ENCODE data around the gene CCL23. TPM values are rescaled to one million over a fixed set of nuclear protein-coding genes. Genes with fewer than 3 reads are reported as not detected.
"Not testable (repeated sequence)": the region's sequence is repeated elsewhere in the genome, so short reads cannot be mapped to it uniquely, and the experiment has no call there.

The CCL23 gene
- total and polyA plus RNA-seq, 12 donors = 1.9 to 25.7 (median 6.9) TPM

DNA sequence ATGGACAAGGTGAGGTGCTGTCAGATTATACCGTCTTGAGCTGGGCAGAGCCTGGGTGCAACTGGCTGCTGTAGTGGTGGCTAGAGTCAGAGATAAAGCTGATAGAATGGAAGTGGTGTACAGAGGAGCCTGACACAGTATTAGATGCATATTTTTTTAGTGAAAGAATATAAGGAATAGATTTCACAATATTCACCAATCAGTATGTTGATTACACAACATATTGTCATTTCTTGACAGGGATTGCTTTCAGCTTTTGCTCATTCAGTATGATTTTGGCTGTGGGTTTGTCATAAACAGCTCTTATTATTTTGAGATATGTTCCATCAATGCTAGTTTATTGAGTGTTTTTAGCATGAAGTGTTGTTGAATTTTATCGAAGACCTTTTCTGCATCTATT is 1.7 kb upstream of the CCL23 start:
- intact Hi-C loops (cut with DNase I) = no loop called here
- no peak for DNase-seq
- no peaks in the 10 kb centered on the region for H3K36me3 ChIP-seq (replicated peaks in 1 of 2)
- TF ChIP-seq, protein P1, sequence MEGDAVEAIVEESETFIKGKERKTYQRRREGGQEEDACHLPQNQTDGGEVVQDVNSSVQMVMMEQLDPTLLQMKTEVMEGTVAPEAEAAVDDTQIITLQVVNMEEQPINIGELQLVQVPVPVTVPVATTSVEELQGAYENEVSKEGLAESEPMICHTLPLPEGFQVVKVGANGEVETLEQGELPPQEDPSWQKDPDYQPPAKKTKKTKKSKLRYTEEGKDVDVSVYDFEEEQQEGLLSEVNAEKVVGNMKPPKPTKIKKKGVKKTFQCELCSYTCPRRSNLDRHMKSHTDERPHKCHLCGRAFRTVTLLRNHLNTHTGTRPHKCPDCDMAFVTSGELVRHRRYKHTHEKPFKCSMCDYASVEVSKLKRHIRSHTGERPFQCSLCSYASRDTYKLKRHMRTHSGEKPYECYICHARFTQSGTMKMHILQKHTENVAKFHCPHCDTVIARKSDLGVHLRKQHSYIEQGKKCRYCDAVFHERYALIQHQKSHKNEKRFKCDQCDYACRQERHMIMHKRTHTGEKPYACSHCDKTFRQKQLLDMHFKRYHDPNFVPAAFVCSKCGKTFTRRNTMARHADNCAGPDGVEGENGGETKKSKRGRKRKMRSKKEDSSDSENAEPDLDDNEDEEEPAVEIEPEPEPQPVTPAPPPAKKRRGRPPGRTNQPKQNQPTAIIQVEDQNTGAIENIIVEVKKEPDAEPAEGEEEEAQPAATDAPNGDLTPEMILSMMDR (IDR thresholded peaks at IDR 0.05) = no peak
- no peak for TF ChIP-seq POLR2A (IDR thresholded peaks at IDR 0.05)
- 84 to 93% (median 87%) methylated on average over 2 of the region's 2 CpGs for WGBS, 4 donors
- no peaks in the 10 kb centered on the region for H3K27me3 ChIP-seq
- H3K4me3 ChIP-seq = no peak overlapping the region
- no peaks in the 10 kb centered on the region for H3K9me3 ChIP-seq (replicated peaks in 1 of 3)
- H3K4me1 ChIP-seq (replicated peaks in 1 of 2) = no peaks in the 10 kb centered on the region
- H3K27ac ChIP-seq = no peak overlapping the region

DNA sequence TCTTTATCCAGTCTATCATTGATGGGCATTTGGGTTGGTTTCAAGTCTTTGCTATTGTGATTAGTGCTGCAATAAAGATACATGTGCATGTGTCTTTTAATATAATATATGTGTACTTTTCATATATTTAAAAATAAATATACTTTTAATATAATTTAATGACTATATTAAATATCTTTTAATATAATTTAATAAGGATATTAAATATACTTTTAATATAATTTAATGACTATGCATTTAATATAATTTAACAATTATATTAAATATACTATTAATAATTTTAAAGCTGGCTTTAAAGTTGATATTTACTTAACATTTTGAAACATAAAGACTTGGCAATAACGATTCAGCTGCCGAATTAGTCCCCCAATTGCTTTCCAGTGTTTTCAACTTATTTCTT is 1.2 kb downstream of the CCL23 start:
- no peaks in the 10 kb centered on the region for H3K36me3 ChIP-seq (replicated peaks in 1 of 2)

DNA sequence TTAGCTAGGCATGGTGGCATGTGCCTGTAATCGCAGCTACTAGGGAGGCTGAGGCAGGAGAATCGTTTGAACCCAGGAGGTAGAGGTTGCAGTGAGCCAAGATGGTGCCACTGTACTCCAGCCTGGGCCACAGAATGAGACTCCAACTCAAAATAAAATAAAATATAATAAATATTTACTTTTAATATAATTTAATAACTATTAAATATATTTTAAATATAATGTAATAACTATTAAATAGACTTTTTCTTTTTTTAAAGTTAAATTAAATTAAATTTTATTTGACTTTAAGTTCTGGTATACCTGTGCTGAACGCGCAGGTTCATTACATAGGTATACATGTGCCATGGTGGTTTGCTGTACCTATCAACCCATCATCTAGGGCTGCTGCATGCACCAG is 1.9 kb downstream of the CCL23 start:
- 88 to 91% (median 89%) methylated on average over 4 of the region's 4 CpGs for WGBS, 4 donors
- intact Hi-C loops (cut with DNase I) = not testable (repeated sequence)

More for the DNA sequence above, 1.2 kb downstream of the CCL23 start:
- Histone ChIP-seq H3K27me3 (no peaks in the 10 kb centered on the region), H3K4me1 (replicated peaks in 1 of 2) (no peaks in the 10 kb centered on the region), H3K4me3 (no peak overlapping the region), H3K27ac (no peak overlapping the region), H3K9me3 (replicated peaks in 1 of 3) (no peaks in the 10 kb centered on the region)
- 78 to 87% (median 86%) methylated on average over 2 of the region's 2 CpGs for WGBS, 4 donors
- TF ChIP-seq, protein P1 (IDR thresholded peaks at IDR 0.05) = no peak
- TF ChIP-seq POLR2A (IDR thresholded peaks at IDR 0.05) = no peak
- no peak for DNase-seq
- intact Hi-C loops (cut with DNase I) = no loop called here

GRCh38 chr17:36014946-36015345 is 2.8 kb downstream of the CCL23 start:
- 65 to 71% (median 68%) methylated on average over 5 of the region's 5 CpGs for WGBS, 4 donors
- intact Hi-C loops (cut with DNase I) = no loop called here

More for the DNA sequence above, 1.9 kb downstream of the CCL23 start:
- DNase-seq; H3K4me3 ChIP-seq; H3K9me3 ChIP-seq (replicated peaks in 1 of 3); H3K36me3 ChIP-seq (replicated peaks in 1 of 2); H3K4me1 ChIP-seq (replicated peaks in 1 of 2); H3K27ac ChIP-seq; H3K27me3 ChIP-seq: not testable (repeated sequence)

DNA sequence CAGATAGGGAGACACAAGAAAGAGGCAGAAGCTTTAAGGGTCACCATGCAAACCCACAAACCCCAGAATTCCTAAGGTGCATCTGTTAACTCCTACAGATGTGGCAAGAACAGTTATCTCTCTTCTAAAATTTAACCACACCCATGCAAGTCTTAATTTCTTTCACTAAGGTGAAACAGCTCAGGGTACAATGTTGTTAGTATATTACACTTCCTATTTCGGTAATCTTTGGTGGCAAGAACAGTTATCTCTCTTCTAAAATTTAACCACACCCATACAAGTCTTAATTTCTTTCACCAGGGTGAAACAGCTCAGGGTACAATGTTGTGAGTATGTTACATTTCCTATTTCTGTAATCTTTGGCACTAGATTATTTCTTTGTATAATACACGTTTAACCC is 6.6 kb downstream of the CCL23 start:
- intact Hi-C loops (cut with DNase I) = no loop called here
- DNase-seq = no peak
- H3K36me3 ChIP-seq (replicated peaks in 1 of 2) = no peaks in the 10 kb centered on the region
- no peaks in the 10 kb centered on the region for H3K9me3 ChIP-seq (replicated peaks in 1 of 3)
- TF ChIP-seq, protein P1 (IDR thresholded peaks at IDR 0.05) = no peak
- TF ChIP-seq POLR2A (IDR thresholded peaks at IDR 0.05) = no peak
- 60 to 78% (median 67%) methylated on average over 2 of the region's 2 CpGs for WGBS, 4 donors
- no peak overlapping the region for H3K4me3 ChIP-seq
- H3K27me3 ChIP-seq = no peaks in the 10 kb centered on the region
- no peak overlapping the region for H3K27ac ChIP-seq
- no peaks in the 10 kb centered on the region for H3K4me1 ChIP-seq (replicated peaks in 1 of 2)

More at GRCh38 chr17:36014946-36015345, 2.8 kb downstream of the CCL23 start:
- H3K4me1 ChIP-seq (replicated peaks in 1 of 2) = no peaks in the 10 kb centered on the region
- no peak overlapping the region for H3K27ac ChIP-seq
- no peak for TF ChIP-seq POLR2A (IDR thresholded peaks at IDR 0.05)
- TF ChIP-seq, protein P1 (IDR thresholded peaks at IDR 0.05) = no peak
- H3K27me3 ChIP-seq = no peaks in the 10 kb centered on the region
- H3K9me3 ChIP-seq (replicated peaks in 1 of 3) = no peaks in the 10 kb centered on the region
- H3K36me3 ChIP-seq (replicated peaks in 1 of 2) = no peaks in the 10 kb centered on the region
- DNase-seq = no peak
- no peak overlapping the region for H3K4me3 ChIP-seq

Data from adrenal gland (tissue), 12 donors.